Measurements from ENCODE around the gene LHCGR.
A peak's percentile ranks its signal among the peaks of the same experiment; 100 is the strongest.
"Not testable (repeated sequence)": the region's sequence is repeated elsewhere in the genome, so short reads cannot be mapped to it uniquely, and the experiment has no call there.

LHCGR gene

GRCh38 chr2:48739236-48739635, 16.3 kb downstream of the LHCGR start:
- DNase-seq: not testable (repeated sequence)

GRCh38 chr2:48738806-48739205, 16.7 kb downstream of the LHCGR start:
- peak; percentile 84 for DNase-seq

GRCh38 chr2:48736251-48736650, 19.3 kb downstream of the LHCGR start:
- DNase-seq: no peak

GRCh38 chr2:48734576-48735303, 20.8 kb downstream of the LHCGR start:
- DNase-seq: peak; percentile 68

- no peak for DNase-seq
Observed at GRCh38 chr2:48733067-48733503, 22.4 kb downstream of the LHCGR start.

DNA sequence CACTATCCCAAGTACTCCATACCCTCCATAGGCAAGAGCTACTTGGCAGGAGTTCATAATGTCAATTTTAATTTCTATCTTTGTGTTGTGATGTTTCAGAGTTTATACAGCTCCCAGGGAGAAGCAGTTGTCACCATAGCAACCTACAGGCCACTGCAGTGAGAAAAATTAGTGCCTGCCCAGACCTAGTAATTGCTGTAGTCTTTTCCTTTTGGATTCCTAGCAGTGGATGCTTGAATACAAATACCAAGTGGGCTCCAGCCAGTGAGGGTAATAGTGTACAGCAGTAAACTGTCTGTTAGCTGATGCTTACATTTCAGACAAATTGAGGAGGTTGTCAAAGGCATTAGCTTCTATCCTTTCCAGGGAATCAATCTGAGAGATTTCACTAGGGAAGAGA, 26.7 kb downstream of the LHCGR start:
- no peak for DNase-seq

DNA sequence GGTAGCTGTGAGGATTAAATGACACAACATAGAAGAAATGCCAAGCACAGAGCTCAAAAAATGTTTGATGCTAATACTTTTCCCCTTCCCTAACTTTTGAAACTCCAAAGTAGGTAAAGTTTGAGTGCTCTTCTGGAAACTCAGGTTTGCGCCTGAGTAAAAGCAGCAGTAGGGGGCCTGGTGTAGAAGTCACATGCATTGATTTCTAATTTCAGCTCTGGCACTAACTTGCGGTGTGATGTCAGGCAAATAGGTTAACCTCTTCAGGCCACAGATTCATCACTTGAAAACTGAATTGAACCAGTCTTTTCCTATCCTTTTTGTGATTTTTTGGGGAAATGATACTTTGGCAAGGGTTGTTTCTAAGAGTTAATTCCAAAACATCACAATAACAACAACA, 27.2 kb downstream of the LHCGR start:
- DNase-seq: no peak

DNA sequence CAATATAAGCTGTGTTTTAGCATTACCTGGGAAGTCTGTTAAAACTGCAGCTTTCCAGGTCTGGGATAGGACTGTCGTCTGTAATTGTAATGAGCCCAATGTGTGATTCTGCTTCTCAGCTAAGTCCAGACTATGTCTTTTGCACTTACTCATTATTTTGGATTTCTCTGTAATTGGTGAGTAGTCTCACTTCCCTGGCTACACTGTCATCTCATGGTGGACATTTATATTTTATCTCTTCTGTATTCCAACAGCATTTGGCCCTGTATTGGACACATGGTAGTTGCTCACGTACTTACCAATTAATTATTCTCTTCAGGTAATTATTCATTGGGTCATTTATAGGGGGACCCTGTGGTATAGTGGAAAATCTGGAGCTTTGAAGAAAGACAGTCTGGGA, 28.0 kb downstream of the LHCGR start:
- no peak for DNase-seq

- no peak for DNase-seq
Observed at GRCh38 chr2:48725696-48726494, 29.6 kb downstream of the LHCGR start.

GRCh38 chr2:48724278-48724677, 31.2 kb downstream of the LHCGR start:
- DNase-seq: no peak

DNA sequence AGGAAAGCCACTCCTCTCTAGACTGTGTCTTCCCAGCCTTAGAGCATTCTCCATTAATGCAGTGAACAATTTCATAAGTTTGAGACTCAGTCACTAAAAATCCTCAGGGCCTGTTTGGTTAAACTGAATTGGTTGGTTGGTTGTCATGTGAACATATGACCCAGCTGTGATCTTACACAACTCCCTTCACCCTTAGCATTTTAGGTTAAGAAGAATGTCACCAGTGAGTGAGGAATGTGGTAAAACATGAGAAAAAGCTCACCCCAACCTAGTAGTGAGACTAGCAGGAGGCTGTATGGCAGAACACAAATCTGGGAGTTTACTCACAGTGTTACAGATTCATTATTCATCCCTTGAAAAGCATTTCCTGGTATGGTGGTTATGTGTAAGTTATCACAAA, 32.4 kb downstream of the LHCGR start:
- DNase-seq: peak; percentile 73

- DNase-seq: no peak
Observed at GRCh38 chr2:48722391-48722790, 33.1 kb downstream of the LHCGR start.

GRCh38 chr2:48721158-48721557, 34.4 kb downstream of the LHCGR start:
- DNase-seq: no peak

DNA sequence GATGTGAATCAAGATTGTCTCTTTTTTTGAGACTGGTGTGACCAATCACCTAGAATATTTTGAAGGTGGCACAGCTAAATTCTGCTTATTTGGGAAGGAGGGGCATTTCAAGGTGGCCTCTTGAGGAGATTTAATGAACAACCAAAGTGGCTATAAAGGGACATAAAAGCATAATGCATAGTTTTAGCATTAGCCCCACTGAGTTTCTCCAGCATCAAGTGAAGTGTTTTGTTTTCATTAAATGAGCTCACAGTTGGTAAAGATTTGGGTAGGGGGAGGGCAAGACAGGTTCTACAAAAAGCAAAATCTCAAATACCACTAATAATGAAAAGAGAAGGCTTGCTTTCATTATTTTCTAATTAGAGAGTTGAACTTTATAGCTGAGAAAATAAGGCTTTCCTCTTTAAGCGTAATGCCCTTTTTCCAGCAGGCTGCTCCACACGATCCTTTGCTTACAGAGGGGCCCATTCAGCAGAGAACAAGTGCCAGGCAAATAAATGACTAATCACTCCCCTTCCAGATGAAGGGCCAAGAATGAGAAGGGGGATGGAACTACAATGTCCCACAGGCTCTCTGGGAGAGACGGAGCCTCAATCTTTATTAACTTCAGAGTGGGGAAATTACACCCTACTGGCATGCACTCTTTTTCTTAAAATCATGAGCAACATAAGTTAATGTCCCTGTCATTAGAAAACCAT, 35.9 kb downstream of the LHCGR start:
- no peak for DNase-seq

GRCh38 chr2:48717846-48718245, 37.7 kb downstream of the LHCGR start:
- DNase-seq: no peak

DNA sequence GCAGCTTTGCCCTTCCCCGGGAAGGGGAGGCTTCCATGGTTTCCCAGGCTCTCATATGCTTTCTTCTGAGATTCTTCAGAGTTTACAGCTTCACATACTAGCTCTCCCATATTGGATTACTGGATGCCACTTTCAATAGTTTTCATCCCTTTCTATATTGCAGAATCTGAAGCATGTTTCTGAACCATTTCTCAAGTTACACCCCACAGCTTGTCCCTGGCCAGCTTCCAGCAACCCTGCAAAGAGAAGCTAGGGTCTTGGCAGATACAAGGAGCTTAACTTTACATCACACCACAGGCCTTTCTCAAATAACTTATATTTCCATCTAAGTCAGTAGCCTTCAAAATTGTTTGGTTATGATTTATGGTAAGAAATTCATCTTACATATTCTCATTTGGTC, 39.6 kb downstream of the LHCGR start:
- DNase-seq: no peak

GRCh38 chr2:48715042-48715899, 40.3 kb downstream of the LHCGR start:
- peak; percentile 43 for DNase-seq

- DNase-seq: peak; percentile 11
Observed at GRCh38 chr2:48714245-48714644, 41.3 kb downstream of the LHCGR start.

DNA sequence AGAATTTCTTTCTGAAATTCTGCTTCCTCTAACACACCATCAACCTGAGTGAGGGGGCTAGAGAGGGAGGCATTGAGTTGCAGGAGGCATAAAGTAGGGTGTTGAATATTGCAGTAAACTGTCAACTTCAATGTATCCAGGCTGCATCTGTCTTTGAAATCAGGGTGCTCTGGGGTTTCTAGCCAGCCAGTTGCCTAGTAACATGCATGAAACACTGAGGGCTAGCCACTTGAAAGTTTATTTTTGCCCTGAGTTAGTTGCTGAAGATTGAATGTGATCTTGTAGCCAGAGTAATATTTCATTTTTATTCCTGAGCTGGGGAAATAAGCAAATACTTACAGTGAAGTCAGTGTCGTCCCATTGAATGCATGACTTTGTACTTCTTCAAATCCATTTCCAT, 41.9 kb downstream of the LHCGR start:
- DNase-seq: no peak

DNA sequence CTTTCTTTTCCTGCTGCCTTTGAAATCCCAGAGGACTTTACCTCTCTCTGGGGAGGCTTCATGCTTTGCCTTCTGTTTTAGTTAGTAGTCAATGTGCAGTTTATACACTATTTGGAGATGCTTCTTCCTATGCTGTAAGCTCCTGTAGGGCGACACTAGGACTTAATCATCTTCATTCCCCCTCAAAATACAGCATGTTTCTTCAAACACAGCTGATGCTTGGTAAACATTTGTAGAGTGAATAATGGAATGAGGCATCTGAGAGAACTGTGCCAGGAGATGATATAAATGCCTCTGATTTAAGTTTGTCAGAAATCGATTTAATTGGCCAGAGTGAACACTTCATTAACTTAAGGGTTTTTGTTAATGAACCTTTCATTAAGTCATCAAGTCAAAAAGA, 43.4 kb downstream of the LHCGR start:
- DNase-seq: no peak

DNA sequence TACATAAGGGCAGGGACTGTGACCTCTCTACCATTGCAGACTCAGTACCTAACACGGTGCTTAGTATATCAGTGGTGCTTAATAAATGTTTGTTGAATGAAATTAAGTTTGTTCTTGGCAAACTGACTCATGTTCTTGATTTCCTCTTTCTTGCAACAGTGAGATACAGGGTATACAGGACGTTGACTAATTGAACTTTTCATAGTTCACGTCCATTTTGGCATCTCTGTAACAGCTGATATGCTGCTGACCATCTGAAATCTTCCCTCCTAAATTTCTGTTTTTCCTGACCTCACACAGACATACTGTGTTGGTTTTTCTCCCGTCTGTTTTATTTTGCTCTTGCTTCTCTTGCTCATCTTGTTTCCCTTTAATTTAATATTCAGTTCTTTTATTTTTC, 44.2 kb downstream of the LHCGR start:
- DNase-seq: peak; percentile 15

- no peak for DNase-seq
Observed at GRCh38 chr2:48709096-48710034, 46.2 kb downstream of the LHCGR start.

Data from EL (cell line).